Glomerular visceral epithelial cell (primary cell): Measurements from ENCODE around the gene LPP.

Experiments
- DNase-seq: peaks from one replicate; pipeline ENCODE4 v3.0.0-alpha.2; 2016; ENCODE audit errors: extremely low spot score

LPP gene

GRCh38 chr3:188220097-188220788, 66.3 kb downstream of the LPP start:
- DNase-seq: no peak

DNA sequence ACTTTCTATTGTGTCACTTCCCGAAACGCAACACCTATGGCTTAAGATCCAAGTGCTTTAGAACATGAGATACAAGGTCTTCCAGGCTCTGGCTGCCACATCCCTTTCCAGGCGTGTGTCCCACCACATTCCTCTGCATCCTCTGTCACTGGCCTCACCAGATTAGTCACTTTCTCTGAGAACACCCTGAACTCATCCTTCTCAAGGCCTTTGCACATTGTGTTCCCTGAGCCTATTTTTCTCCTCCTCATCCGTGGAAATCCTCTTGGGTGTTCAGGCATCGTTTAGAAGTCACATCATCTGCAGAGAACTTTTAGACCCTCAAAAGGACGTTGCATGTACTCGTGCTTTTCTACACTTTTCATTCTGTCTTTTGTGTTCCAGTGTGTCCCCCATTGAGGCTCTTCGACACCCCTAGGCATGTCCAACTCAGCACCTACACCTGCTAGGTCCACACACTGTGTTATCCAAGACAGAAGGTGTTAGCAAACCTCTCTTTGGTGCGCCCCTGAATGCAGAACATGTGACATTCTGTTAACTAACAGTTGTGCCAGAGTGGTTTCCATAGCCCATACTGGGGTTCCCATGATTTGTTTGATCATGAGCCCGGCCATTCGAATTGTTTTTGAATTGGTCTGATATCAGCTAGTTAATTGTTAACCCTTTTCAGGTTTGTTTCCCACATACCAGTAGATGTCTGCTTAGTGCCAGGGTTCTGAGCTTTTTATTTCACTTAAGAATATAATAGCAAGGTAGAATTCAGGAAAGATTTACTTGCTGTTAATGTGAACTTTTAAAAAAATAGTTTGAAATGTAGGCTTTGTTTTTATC, 67.2 kb downstream of the LPP start:
- DNase-seq: peak; percentile 71

GRCh38 chr3:188223936-188224335, 70.0 kb downstream of the LPP start:
- no peak for DNase-seq

DNA sequence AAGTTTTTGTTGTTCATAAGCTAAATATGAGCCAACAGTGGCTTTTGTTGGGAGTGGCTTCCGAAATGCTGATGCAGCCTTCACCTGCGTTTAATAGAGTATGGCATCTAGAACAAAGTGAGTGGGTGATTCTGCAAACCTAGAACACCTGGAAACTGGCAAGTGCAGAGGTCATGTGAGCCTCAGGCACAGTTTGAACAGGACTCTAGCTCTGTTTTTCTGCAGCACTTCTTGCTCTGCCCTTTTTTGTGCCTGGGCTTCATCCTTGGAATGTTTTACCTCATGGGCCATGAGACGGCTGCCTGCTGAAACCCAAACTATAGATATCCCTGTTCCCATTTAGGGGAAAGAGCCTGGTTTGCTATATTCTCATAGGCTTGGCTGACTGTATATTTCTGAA, 73.5 kb downstream of the LPP start:
- no peak for DNase-seq

DNA sequence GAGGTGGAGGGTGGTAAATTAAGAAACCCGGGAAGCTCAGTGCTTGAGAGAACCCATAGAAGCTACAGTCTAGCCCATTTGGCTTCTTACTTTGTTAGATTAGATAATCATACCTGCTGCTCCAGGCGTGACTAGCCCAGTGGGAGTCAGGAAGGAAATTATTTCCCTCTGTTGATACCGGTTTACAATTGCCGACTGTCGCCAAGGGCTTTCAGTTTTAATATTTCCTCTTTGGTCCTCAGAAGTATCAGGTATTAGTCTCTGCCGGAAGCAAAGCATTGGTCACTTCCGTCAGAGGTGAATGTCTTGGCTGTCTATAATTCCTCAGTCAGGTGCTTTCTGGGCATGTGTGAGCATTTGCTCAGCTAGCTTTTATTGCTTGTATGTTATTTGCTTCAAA, 75.2 kb downstream of the LPP start:
- DNase-seq: no peak

DNA sequence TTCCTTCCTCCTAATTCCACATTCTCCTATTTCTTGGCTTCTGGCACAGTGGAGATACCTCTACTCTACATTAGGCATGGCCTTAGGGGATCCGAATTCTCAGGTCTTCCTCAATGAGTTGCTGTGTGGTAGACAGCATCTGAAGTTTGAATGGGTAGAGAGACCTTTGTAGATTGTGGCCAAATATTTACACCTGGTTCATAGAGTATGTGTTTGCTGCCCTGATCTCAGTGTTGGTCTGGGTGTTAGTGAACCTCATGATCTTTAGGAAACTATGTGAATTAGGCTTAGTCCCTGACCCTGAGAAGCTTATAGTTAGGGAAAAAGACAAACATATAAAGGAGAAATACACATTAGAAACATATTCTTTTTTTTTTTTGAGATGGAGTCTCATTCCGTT, 75.8 kb downstream of the LPP start:
- no peak for DNase-seq

DNA sequence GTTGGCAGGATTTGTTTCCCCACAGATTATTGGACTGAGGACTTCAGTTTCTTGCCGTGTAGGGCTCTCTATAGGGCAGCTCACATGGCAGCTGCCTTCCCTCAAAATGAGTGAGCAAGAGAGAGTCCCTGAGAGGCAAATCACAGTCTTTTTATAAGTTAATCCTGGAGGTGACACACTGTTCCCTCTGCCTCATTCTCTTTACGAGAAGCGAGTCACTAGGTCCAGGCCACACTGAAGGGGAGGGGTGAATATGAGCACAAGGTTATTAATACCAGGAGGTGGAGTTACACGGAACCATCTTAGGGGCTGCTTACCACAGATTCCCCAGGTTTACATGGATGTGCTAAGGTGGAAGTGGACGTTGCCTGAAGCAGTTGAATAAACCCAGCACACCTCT, 77.0 kb downstream of the LPP start:
- DNase-seq: peak; percentile 56

DNA sequence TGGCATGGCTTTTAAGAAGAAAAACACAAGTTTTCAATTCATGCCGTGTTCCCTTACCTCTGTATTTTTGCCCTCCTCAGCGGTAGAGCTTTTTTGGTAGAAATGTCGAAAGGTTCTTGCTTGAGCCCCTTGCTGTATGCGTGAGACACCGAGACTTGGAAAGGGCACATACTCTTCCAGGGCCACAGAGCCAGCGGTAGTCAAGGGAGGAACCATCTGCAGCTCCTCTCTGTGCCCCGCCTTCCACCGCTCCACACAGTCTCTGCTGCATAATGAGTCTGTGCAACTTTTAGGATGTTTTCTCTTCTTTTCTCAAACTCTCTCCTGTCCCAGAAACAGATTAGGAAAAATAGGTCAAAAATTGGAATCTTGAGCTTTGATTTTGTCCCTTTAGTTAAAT, 77.5 kb downstream of the LPP start:
- no peak for DNase-seq

GRCh38 chr3:188232656-188233055, 78.7 kb downstream of the LPP start:
- DNase-seq: no peak

GRCh38 chr3:188233320-188233719, 79.4 kb downstream of the LPP start:
- peak; percentile 72 for DNase-seq

- DNase-seq: peak; percentile 74
These were observed 80.2 kb downstream of the LPP start for GRCh38 chr3:188234132-188234531.

DNA sequence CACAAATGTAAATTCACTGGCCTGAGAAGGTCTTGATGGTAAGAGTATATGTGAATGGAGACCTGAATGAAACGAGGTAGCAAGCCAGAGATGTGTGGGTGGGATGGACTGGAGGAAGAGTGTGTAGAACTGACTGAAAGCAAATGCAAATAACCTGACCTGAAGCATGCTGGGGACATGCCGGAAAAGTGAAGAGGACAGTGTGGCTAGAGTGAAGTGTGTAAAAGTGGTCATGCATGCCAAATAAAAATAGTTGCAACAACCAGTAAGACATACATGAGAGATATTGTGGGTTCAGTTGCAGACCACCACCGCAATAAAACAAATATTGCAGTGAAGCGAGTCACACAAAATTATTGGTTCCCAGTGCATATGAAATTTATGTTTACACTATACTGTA, 82.3 kb downstream of the LPP start:
- DNase-seq: peak; percentile 34

GRCh38 chr3:188239035-188239434, 85.1 kb downstream of the LPP start:
- DNase-seq: no peak

- no peak for DNase-seq
These were observed 85.6 kb downstream of the LPP start for GRCh38 chr3:188239577-188239976.

DNA sequence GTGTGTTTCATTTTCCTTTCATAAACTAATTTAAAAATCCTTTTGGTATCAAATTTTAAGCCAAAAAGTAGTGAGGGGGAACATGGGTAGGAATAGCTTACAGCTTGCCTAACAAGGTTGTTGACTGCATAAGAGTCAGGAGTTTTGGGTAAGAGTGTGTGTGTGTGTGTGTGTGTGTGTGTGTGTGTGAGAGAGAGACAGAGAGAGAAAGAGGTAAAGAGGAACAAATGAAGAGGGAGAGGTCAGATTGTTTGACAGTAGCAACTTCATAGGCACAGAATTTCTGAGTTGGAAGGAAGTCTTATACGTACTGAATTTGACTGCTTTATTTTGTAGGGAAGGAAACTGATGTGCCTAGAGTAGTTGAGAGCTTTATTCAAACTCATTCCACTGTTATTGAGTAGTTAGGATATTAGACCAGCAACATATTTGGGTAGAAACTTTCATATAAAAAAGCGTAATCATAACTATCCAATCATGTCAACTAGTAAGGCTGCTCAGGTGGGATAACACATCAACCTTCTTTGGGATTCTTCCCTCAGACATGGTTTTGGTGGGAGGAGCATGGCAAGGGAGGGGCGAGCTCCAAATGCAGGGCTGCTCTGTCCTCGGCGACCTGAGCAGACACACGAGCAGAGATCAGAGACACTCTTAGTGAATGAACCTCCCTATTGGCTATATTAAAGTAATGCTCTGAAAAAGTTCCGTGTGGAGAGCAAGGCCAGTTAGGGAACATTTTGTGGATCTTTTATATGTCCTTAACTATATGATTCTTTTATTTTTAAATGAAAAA, 86.4 kb downstream of the LPP start:
- DNase-seq: no peak

- DNase-seq: no peak
These were observed 87.1 kb downstream of the LPP start for GRCh38 chr3:188241072-188241471.

GRCh38 chr3:188241883-188242282, 87.9 kb downstream of the LPP start:
- DNase-seq: no peak

DNA sequence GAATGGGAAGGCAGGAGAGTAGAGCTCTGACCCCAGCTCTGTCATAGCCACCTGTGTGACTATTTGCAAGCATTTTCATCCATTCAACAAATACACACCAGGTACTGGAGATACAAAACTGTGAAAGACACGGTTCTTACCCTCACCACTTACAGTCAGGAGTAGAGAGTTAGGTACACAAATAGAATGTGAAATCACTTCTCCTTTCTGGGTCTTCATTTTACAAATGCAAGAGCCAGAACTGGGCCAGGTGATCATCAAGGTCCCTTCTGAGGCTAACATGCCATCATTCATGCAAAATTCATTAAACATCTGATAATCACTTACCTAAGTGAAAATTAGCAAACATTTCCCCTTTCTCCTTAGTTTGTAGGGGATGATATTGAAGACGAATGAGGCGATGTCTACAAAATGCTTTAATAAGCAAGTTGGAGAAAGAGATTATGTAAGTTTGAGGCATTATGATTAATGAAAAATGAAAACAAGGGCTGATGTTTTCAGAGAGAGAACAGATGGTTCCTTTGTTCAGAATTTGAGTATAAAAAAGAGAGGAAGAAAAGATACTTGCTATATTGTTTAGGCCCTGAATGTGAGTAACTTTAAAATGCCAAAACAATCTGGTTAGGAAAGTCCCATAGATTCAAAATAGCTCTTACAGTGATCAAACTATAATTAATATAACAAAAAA, 88.6 kb downstream of the LPP start:
- no peak for DNase-seq

- no peak for DNase-seq
These were observed 89.3 kb downstream of the LPP start for GRCh38 chr3:188243124-188243795.

GRCh38 chr3:188244395-188244861, 90.5 kb downstream of the LPP start:
- DNase-seq: peak; percentile 63

GRCh38 chr3:188246905-188247304, 92.9 kb downstream of the LPP start:
- DNase-seq: no peak
